Coronary artery (tissue), 2 donors: ENCODE results near the gene PTPRM.

Experiments used
- DNase-seq: peaks from one replicate; pipeline ENCODE4 v3.0.0-alpha.2; 2017; ENCODE audit warnings: low spot score
- H3K27ac ChIP-seq, 2 donors: fragments of 200-600 bp; sonication (generic); one replicate each; pipeline ENCODE4 v1.5.1; 2016 to 2019
- H3K4me3 ChIP-seq: fragments of 200-600 bp; sonication (generic); 2 replicates; pipeline ENCODE4 v1.5.1; 2016; ENCODE audit warnings: mild to moderate bottlenecking, moderate library complexity
- TF ChIP-seq, protein P1 (sequence below): fragments of 200-600 bp; sonication (generic); IDR thresholded peaks from one replicate; pipeline ENCODE4 v1.5.1; 2019; ENCODE audit warnings: antibody characterized with exemption

The PTPRM gene

DNA sequence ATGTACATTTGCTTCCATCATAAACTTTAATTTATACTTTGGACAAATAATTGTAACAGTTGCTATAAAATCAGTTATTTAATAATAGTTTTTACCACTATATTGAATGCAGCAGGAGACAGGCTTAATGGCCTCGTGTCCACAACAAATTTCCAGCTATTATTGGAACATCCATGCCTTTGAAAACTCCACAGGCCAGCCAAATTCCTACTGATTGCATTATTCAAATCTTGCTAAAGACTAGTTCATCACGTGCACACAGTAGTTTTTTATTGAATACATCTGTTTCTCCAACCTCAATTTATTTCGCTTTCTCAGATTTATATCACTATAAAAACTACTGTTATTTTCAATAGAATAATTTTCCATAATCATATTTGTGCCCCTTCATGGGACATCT lies 18.4 kb upstream of the PTPRM start:
- TF ChIP-seq, protein P1, sequence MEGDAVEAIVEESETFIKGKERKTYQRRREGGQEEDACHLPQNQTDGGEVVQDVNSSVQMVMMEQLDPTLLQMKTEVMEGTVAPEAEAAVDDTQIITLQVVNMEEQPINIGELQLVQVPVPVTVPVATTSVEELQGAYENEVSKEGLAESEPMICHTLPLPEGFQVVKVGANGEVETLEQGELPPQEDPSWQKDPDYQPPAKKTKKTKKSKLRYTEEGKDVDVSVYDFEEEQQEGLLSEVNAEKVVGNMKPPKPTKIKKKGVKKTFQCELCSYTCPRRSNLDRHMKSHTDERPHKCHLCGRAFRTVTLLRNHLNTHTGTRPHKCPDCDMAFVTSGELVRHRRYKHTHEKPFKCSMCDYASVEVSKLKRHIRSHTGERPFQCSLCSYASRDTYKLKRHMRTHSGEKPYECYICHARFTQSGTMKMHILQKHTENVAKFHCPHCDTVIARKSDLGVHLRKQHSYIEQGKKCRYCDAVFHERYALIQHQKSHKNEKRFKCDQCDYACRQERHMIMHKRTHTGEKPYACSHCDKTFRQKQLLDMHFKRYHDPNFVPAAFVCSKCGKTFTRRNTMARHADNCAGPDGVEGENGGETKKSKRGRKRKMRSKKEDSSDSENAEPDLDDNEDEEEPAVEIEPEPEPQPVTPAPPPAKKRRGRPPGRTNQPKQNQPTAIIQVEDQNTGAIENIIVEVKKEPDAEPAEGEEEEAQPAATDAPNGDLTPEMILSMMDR = no peak
- Histone ChIP-seq H3K27ac (no peak overlapping the region), H3K4me3 (no peak overlapping the region)
- no peak for DNase-seq

DNA sequence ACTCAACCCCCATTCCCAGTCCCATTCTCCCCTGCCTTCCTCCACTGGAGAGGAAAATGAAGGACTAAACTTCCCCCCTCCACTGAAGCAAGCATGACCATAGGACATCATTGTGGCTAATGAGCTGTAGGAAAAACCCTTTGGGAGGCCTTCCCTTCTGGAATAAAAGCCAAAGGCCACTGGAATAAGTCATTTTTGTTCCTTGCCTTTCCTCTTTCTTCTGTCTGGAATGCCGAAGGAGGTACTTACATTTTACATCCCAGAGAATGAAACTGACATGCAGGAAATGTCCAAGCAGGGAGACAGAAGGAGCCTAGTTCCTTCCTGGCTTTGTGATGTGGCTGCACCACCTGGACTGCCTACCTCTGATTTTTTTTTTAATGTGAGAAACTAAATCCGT lies 9.1 kb upstream of the PTPRM start:
- no peak for DNase-seq
- Histone ChIP-seq H3K27ac (no peak overlapping the region), H3K4me3 (no peak overlapping the region)
- TF ChIP-seq, protein P1 = no peak

- Histone ChIP-seq H3K27ac (no peak overlapping the region), H3K4me3 (no peak overlapping the region)
- TF ChIP-seq, protein P1 = no peak
- DNase-seq = no peak
Observed at GRCh38 chr18:7558769-7559168, 8.3 kb upstream of the PTPRM start.

DNA sequence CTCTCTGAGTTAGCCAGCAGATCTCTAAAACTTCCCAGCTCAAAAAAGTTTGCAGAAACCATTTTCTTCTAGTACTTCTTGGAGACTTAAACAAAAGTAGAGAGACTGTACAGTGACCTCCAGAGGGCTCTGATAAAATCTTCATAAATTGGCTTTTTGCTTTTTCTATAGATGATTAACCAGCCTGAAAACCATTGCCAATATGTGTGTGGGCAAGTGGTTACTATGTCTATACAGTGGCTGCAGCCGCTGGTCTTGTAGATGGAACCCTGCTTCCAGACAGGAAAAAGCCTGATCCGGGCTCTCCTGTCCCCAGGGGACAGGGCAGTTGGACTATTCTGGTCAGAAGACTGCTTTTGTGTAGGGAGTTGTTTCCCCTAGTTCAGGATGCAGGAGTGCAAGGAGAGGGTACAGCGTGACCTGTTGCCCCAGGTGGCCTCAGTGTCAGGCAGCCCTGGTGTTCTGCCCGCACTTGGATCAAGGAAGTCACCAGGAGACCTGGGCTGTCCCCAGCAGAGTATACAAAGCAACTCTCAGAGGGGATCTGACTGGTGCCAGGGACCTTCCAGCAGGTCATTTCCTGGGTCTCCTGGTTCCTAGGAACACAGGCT lies 7.3 kb upstream of the PTPRM start:
- TF ChIP-seq, protein P1 = no peak
- DNase-seq = no peak
- Histone ChIP-seq H3K4me3 (no peak overlapping the region), H3K27ac (no peak overlapping the region)

- no peak for DNase-seq
- TF ChIP-seq, protein P1 = no peak
- Histone ChIP-seq H3K27ac (no peak overlapping the region), H3K4me3 (no peak overlapping the region)
Observed at GRCh38 chr18:7561909-7562460, 5.1 kb upstream of the PTPRM start.

GRCh38 chr18:7562491-7562890 lies 4.6 kb upstream of the PTPRM start:
- H3K27ac ChIP-seq = no peak overlapping the region

DNA sequence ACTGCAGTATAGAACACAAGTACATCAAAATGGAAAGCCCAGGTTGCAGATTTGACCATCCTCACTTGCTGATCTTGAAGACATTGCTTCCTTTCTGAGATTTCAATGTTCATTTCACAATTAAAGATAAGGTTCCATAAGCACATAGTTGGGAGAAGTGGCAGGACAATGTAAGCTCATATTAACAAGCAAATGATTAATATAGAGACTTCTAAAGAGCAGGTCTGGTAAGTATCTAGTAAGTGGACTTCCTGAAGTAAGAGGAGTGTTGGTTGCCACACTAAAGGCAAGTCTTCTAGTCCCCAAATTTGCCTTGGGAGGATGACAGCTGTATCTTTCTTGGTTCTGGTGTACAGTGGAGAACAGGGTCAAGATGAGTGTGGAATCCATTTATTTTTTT lies 1.4 kb upstream of the PTPRM start:
- H3K4me3 ChIP-seq = peak overlapping the region; percentile 87
- TF ChIP-seq, protein P1 = no peak
- H3K27ac ChIP-seq = peak overlapping the region; percentile 90 to 98
- DNase-seq = no peak

More at GRCh38 chr18:7562491-7562890, 4.6 kb upstream of the PTPRM start:
- DNase-seq = no peak
- H3K4me3 ChIP-seq = no peak overlapping the region
- TF ChIP-seq, protein P1 = no peak
